Cerebellar nuclear complex (tissue), 1 donor: ENCODE measurements around the gene RGS17.
"Not testable (repeated sequence)": the region's sequence is repeated elsewhere in the genome, so short reads cannot be mapped to it uniquely, and the experiment has no call there.

Source experiments
- DNase-seq, 2 experiments: peaks; one replicate each; lab custom pipeline; 2025; lab: John Stamatoyannopoulos, UW

Gene RGS17, protein sequence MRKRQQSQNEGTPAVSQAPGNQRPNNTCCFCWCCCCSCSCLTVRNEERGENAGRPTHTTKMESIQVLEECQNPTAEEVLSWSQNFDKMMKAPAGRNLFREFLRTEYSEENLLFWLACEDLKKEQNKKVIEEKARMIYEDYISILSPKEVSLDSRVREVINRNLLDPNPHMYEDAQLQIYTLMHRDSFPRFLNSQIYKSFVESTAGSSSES

DNA sequence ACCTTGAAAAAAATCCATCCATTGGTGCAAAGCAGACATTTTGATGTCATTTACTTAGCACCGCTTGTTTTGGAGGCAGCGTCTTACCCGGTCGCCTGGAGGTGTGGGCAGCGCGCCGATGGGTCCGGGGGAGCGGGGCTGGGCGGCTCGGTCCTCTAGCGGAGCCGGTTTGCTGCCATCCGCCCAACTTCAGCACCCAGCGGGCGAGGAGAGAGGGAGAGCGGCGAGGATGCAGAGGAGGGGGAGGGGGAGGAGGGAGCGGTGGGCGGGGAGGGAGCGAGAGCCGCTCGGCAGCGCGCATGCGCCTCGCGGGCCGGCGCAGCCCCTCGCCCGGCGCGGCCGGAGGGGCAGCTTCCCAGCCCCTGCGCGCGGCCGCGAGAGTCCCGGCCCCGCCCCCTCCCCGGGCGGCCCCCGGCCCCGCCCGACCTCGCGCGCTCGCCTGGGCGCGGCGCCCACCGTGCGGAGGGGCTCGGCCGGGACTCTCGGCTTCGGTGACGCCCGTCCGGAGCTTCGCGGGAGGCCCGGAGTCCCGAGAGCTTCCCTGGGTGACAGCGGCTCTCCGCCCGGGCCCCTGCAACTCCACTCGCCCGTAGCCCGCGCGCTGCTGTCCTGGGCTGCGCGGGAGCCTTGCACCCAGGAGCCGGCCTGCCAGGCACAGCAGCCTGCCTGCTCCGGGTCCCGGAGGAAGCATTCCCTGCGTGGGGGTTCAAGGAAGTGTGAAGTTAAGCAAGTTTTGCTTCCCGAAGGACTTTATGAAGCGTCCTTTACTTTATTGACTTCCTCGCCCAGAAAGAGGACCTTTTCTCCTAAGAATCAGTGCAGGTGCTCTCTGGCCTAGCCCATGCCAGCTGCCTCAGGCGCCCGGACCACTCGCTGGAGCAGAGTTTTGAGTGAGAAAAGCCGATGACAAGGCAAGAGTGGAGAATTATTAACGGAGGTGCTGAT, at the start of gene RGS17:
TSS of gene RGS17 (minus strand) at position 246 of the 945 bp plus-strand sequence. CDS start 87,264 bp downstream, outside the sequence.
- DNase-seq, result no peak

DNA sequence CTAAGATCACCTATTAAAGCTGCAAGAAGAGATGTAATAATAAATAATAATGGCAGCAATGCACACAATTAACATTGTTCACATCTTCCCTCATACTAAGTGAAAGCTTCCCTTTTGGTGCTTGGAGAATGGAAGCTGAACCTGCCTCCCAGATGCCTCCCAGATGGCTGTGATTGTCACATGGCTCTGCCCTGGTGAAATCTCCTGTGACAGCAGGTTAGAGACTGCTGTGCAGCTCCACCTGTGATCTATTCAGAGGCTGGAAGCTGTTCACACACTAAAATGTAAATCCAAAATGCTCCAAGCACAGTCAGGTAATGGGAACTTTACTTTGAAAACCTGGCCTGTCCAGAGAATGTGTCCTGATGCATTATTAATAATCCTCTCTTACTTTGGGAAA, 41.7 kb upstream of the RGS17 start:
- DNase-seq, result no peak

DNA sequence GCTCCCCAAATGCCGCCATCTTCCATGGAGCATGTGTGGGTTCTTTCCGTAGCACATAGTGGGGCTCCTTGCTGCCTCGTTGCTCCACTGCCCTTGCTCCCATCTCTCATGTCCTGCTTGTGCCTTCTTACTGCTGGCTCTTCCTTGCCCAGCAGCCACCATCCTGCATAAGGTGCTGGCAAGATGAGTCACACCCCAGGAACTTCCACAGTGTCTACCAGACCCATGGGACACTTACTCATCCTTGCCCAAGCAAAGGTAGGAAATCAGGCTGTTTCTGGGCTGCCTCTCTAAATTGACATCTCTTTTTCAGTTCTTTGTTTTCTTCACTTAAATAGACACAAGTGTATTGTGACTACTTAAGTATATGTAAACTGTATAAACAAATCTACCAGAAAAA, 39.4 kb upstream of the RGS17 start:
- no peak for DNase-seq

DNA sequence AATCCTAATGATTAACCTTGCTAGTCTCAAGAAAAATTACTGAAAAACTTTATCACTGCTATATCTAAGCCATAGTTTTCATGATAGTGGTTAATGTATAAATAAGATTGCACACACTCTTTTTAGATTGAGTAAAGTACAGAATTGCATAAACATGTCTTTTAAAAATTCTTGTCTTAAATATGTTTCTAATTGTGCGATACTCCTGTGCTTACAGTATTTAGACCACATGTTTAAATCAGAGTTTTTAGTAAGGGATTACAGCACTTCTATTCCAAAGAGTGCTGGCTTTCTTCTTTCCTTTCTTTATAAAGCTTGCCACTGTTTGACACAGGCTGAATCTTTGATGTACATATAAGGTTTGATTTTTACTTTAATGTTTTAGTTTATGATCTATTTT, 36.8 kb upstream of the RGS17 start:
- no peak for DNase-seq

DNA sequence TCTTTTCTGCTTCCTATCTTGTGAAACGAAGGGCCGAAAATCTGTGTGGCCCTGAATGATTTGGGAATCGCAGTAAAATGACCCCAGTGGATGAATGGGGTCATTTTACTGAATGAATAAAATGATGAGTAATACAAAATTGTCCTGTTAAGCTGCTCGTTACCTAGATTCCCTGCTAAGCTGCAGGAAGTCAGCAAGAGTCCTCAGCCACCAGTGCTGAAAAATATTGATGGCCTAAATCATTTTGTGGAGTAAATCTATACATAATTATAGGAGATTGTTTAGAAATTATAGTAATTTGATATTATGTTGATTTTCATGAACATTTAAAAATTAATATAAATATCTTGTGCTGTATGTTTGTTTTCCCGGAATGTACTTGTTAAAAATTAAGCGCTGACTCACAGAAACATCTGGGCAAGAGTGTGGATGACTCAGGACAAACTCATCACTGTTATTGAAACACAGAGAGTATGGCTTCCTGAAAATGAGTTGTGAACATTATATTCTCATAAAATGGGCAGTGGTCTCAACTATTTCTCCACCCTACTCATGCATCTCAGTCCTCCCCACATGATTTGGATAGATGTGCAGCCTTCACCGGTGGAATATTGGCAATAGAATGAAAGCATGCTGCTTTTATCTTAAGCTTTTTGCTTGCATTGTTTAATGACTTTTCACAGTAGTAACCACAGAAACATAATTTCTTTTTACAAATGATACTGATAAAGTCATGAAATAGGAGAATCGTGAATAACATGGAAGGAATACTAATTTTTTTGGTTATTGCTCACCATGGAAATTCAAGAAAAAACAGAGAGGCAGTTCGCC, 36.2 kb upstream of the RGS17 start:
- no peak for DNase-seq

DNA sequence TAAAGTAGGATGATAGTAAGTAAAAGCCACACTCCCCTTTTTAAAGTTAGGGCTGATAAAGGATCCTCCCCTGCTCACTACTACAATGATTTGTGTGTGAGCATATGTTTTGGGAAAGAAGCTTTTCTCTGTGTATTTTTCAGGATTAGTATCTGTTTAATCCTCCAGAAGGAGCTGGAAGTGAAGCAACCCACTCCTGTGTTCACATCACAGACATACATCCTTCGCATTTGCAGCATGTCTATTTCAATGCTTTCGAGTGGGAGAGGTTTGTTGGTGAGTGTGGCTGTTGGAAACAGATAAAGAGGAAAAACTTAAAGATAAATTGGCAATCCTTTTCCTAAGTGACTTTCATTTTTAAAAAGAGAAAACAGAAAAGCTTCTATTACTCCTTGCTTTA, 31.6 kb upstream of the RGS17 start:
- DNase-seq, result no peak

DNA sequence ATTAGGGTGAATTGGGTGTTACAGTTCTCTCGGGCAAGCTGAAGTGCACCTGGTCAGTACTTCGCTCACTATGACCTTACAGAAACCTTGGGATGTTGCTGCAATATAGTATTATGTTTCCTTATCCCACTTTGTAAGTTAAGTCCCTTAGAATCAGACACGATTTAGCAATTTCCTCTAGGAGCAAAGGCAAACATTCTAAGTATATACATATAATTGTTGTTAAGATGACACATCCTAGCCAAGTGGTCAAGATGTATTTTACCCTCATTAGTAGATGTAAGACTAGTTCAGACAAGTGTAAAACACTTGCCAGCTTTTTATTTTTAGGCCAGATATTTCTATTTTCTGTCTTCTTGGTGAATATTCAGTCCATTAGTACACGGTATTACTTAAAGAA, 31.1 kb upstream of the RGS17 start:
- no peak for DNase-seq

DNA sequence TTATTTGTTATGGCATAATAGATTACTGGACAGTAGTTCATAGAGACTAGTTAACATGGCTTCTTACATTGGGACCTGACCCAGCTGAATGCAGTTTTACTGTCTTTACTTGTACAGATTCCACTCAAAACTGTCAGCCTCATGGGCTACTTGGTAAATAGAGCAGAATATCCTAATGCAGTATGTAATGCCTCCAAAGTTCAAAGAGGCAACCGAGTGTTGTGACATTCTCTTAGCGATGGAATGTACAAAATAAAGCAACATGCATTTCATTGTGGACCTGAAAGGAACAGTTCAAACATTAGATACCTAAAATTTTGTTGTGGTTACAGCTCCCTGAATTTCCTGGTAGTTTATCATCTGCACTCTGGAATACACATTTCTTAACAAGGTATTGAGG, 29.1 kb upstream of the RGS17 start:
- DNase-seq, result no peak

DNA sequence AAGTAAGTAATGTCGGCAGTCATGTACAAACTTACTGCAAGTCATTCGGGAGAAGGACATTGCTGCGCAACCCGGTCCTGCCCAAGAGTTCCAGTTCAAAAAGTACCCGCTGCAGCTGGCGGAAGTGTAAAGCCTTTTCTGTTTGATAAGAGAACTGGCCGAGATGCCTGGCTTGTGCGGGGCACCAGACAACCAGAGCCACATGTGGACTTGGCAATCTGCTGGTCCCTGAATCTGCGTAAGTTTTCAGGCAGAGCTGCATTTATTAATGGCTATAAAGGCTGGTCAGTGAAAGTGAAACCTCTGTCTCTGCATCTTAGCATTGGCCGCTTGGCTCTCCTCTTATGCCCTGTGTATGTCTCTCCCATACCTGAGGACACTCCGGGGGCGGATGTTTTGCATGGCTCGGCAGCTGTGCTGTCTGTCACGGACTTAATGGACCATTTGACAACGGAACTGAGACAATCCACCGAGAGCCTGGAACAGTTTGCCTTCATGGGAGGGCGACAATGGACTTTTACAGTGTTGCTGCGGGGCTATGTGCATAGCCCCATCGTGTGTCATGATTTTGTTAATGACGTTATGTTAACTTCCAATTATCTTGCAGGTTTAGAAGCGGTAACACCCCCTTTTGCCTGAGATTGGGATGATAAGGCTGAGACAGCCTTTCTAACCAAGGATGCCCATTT, 19.8 kb upstream of the RGS17 start:
- no peak for DNase-seq

DNA sequence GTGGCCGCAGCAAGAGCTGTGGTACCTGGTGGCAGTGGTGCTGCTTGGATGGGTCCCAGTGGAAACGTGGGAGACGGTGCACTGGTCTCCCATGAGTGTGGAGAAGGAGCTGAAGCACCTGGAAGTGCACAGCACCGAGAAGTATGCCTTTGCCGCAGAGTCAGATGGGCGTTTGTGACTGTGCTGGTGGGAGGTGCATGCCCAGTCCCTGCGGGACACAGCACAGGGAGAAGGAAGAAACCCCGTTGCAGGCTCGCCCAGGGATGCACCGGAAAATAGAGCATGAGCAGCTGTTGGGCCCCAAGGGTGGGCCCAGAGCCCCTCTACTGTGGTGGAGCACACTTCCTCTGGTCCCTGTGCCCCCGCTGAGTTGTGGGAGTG, 19.3 kb upstream of the RGS17 start:
- DNase-seq, result no peak

DNA sequence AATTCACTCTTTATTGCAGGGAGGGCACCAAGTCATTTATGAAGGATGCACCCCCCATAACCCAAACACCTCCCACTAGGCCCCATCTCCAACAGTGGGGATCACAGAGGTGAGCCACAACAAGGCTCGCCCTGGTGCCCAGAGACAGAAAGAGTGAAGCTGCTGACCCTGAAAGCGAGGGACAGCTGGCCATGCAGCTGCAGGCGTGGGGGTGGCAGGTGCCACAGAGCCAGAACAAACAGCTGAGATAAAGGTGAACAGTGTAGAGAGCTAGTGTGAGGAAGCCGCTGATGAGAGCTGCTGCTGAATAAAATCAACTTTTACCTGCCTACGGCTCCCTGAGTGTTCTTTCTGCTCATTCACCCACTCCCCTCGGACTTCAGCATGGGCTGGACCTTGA, 18.8 kb upstream of the RGS17 start:
- DNase-seq, result no peak

DNA sequence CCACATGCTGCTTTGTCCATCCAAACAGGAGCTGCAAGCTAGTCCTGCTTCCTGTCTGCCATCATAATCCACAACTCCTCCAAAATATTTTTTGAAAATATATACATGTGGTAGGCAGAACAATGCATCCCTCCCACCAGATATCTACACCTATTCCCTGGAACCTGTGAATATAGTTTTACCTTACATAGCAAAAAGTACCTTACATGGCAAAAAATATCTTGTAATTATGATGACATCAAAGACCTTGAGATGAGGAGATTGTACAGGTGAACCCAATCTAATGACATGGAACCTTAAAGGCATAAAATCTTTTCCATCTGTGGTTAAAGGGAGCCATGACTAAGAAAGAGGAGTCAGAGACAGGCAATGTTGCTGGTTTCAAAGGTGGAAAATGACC, 15.3 kb upstream of the RGS17 start:
- DNase-seq, result no peak

DNA sequence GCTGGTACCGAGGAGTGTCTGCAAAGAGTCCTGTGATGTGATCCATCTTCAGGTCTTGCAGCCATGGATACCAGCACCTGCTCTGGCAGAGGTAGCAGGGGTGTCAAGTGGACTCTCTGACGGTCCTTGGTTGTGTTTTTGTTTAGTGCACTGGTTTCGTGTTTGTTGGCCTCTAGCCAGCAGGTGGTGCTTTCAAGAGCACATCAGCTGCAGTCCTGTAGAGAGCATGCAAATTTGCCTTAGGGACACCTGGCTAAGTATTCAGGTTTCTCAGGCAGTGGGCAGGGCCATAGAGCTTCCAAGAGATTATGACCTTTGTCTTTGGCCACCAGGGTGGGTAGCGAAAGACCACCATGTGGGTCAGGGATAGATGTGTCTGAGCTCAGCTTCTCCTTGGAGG, 14.5 kb upstream of the RGS17 start:
- no peak for DNase-seq

DNA sequence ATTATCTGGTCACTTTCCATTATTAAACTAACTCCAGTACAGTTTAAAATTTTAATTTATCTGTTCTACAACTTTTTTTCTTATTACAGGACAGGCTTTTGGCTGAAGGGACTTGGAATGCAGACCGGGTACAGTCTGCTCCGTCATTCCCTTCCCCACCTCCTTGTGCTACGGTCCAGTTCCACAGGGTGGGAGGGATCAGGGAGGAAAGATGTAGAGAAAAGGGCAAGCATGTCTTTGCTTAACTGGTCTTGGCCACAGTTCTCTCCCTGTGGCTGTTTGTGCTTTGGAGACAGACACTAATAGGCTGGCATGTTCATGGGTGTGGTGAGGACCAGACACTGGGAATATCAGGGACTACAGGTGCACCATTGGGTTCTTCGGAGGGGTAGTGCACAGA, 12.1 kb upstream of the RGS17 start:
- DNase-seq, result no peak

DNA sequence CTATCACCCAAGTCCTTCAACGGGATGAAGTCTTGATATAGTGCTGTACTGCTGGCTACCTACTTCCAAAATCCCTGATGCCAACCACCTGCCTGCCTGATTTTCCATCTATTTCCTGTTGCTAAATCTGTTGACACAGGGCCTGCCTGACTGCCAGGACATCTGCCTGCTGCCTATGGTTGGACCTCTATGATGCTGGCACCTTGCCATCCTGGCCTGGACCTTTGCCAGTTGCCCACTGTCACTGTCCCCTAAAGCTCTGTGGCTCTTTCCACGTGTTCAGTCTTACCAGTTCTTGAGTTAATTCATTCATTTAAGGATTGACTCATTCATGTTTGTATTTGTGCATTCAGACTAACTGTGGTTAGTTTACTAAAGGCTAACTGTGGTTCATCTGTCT, 9.2 kb upstream of the RGS17 start:
- DNase-seq, result no peak

DNA sequence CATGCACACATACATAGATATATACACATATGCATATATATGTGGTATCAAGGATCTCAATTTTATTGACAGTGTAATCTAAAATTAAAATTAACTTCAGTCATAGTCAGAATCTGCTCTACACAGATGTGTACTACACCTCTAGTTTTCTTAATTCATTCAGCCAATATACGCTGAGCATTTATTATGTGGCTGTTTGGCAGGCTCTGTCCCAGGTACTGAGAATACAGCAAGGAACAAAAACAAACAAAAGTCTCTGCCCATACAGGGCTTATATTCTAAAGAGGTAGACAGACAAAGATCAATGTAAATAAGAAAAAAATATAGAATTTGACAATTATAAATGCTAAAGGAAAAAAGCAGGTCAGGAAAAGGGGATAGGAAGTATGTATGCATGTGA, 7.8 kb upstream of the RGS17 start:
- DNase-seq, result no peak

DNA sequence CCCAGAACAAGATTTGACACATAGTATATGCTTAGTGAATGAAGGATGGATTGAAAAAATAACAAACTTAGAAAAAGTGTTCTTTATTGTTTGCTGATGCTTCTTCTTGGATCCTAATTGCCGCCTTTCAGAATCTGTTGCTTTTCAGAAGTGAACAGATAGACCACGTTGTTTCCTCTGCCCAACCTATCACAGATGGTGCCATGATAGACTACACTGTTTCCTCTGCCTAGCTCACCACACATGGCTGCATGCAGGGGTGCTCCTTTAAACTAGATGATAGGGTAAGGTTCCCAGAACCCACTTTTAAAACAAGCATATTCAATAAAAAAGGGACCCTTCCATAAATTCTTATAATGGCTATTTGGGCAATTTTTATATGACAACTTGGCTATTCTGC, 4.6 kb upstream of the RGS17 start:
- DNase-seq, result no peak

DNA sequence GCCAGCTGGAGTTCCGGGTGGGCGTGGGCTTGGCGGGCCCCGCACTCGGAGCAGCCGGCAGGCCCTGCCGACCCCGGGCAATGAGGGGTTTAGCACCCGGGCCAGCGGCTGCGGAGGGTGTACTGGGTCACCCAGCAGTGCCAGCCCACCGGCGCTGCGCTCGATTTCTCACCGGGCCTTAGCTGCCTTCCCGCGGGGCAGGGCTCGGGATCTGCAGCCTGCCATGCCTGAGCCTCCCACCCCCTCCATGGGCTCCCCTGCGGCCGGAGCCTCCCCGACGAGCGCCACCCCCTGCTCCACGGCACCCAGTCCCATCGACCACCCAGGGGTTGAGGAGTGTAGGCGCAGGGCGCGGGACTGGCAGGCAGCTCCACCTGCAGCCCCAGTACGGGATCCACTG, 2.6 kb upstream of the RGS17 start:
- DNase-seq, result not testable (repeated sequence)

DNA sequence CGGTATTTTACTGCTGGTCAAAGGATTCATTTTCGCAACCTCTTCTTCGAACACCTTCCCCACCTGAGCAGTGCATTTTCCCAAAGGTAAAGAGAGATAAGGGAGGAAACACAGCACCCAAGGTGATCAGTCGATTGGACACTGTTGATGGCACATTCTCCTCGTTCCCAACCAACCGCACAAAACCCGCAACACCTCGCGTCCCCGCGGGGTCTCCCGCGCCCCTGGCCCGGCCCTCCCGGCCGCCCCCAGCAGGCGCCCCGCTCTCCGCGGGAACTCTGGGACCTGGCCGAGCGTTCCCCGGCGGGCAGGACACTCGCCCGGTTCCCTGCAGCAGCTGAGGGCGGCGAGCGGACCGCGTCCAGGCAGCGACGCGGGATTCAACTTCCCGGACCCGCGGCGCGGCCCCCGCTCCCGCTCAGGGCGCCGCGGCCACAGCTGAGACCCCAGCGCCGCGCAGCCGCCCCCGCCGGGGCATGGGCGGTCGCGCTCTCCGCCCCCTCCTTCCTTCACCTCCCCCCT, 506 bp downstream of the RGS17 start:
- no peak for DNase-seq

DNA sequence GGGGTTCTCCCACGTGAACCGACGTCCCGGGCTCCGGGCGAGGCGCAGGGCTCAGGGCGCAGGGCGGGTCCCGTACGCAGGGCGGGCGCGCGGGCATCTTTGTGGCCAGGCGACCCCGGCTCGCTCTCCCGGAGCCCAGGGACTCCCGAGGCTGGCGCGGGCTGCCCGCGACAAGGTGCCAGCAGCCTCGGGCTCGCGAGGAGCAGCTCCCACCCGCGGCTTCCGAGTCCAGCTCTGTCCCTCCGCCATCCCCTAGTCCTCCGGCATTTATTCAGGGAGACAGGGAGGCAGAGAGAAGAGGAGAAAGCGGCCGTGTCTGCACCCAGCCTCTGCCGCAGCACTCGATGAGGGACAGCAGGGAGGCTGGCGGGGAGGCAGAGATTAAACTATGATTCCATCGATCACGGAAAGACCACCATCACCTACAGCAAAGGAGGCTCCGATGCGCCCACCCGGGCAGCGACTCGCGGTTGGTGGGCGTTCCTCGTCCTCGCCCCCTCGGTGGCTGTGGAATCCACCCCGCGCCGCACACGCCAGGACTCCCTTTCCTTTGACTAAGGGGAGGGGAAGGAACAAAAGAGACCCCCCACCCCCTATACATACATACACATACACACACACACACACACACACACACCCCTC, 1.1 kb downstream of the RGS17 start:
- no peak for DNase-seq

DNA sequence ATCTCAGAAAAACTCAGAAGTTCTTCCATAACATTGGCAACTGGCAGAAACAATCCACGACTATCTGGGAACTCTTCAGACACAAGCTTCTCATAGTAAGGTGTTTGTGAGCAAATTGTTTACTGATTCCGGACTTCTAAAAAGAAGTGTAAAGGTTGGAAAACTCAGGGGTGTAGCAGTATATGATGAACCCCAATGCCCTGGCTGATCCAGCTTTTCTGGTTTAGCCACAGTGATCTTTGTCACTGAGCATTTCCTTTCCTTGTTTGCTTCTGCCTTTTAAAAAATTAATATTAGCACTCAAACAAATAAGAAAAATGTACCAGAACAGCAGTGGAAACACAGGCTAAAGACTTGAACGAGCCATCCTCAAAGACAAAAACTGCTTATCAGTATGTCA, 4.9 kb downstream of the RGS17 start:
- DNase-seq, result no peak
